Measurements from ENCODE around the gene SEPTIN8. TPM values are rescaled to one million over a fixed set of nuclear protein-coding genes. Genes with fewer than 3 reads are reported as not detected.

The SEPTIN8 gene
- total RNA-seq, 1 donor from 2014 or later = 62.7 TPM

GRCh38 chr5:132761321-132762240 lies 15.5 kb downstream of the SEPTIN8 start:
- no peak overlapping the region for H3K4me3 Mint-ChIP-seq
- peaks cover 25% of the 10 kb centered on the region for H3K36me3 Mint-ChIP-seq
- H3K27ac Mint-ChIP-seq = no peak overlapping the region
- no peak for TF ChIP-seq CTCF (conservative IDR thresholded peaks at IDR 0.05)
- no peaks in the 10 kb centered on the region for H3K9me3 Mint-ChIP-seq
- no peaks in the 10 kb centered on the region for H3K27me3 Mint-ChIP-seq
- DNase-seq (ENCODE audit: extremely low spot score, unreplicated experiment) = no peak
- H3K4me1 Mint-ChIP-seq (ENCODE audit: unreplicated experiment) = no peaks in the 10 kb centered on the region

GRCh38 chr5:132760601-132761317 lies 16.3 kb downstream of the SEPTIN8 start:
- H3K9me3 Mint-ChIP-seq = no peaks in the 10 kb centered on the region
- H3K27me3 Mint-ChIP-seq = no peaks in the 10 kb centered on the region
- DNase-seq (ENCODE audit: extremely low spot score, unreplicated experiment) = no peak
- H3K36me3 Mint-ChIP-seq = peaks cover 25% of the 10 kb centered on the region
- no peak for TF ChIP-seq CTCF (conservative IDR thresholded peaks at IDR 0.05)
- no peaks in the 10 kb centered on the region for H3K4me1 Mint-ChIP-seq (ENCODE audit: unreplicated experiment)
- peak overlapping the region; percentile 55 for H3K27ac Mint-ChIP-seq
- no peak overlapping the region for H3K4me3 Mint-ChIP-seq

GRCh38 chr5:132760049-132760420 lies 17.0 kb downstream of the SEPTIN8 start:
- Mint-ChIP-seq H3K4me1 (ENCODE audit: unreplicated experiment) (no peaks in the 10 kb centered on the region), H3K36me3 (peaks cover 25% of the 10 kb centered on the region), H3K4me3 (no peak overlapping the region), H3K9me3 (no peaks in the 10 kb centered on the region), H3K27ac (no peak overlapping the region), H3K27me3 (no peaks in the 10 kb centered on the region)
- no peak for TF ChIP-seq CTCF (conservative IDR thresholded peaks at IDR 0.05)
- no peak for DNase-seq (ENCODE audit: extremely low spot score, unreplicated experiment)

- DNase-seq (ENCODE audit: extremely low spot score, unreplicated experiment) = no peak
- no peaks in the 10 kb centered on the region for H3K9me3 Mint-ChIP-seq
- peak overlapping the region; percentile 16 for H3K27ac Mint-ChIP-seq
- TF ChIP-seq CTCF (conservative IDR thresholded peaks at IDR 0.05) = no peak
- H3K36me3 Mint-ChIP-seq = peaks cover 25% of the 10 kb centered on the region
- no peaks in the 10 kb centered on the region for H3K4me1 Mint-ChIP-seq (ENCODE audit: unreplicated experiment)
- no peaks in the 10 kb centered on the region for H3K27me3 Mint-ChIP-seq
- H3K4me3 Mint-ChIP-seq = no peak overlapping the region
These were observed 17.7 kb downstream of the SEPTIN8 start for GRCh38 chr5:132759114-132760048.

GRCh38 chr5:132758451-132758850 lies 18.6 kb downstream of the SEPTIN8 start:
- no peak for DNase-seq (ENCODE audit: extremely low spot score, unreplicated experiment)
- H3K4me3 Mint-ChIP-seq = no peak overlapping the region
- peak overlapping the region; percentile 16 for H3K27ac Mint-ChIP-seq
- TF ChIP-seq CTCF (conservative IDR thresholded peaks at IDR 0.05) = no peak
- peaks cover 23% of the 10 kb centered on the region for H3K36me3 Mint-ChIP-seq
- H3K27me3 Mint-ChIP-seq = no peaks in the 10 kb centered on the region
- H3K9me3 Mint-ChIP-seq = no peaks in the 10 kb centered on the region
- no peaks in the 10 kb centered on the region for H3K4me1 Mint-ChIP-seq (ENCODE audit: unreplicated experiment)
